LHCN-M2 (cell line): Measurements from ENCODE around the gene REV1. TPM values are rescaled to one million over a fixed set of nuclear protein-coding genes. Genes with fewer than 3 reads are reported as not detected.
"Not testable (repeated sequence)": the region's sequence is repeated elsewhere in the genome, so short reads cannot be mapped to it uniquely, and the experiment has no call there.

Experiments used
- DNase-seq: peaks from one replicate; pipeline ENCODE4 v3.0.0-alpha.2; 2012; ENCODE audit warnings: low read depth
- polyA plus RNA-seq: library from polyadenylated mRNA; unstranded; fragments of >200 nt; gene quantifications from one replicate; pipeline ENCODE4 v1.2.1, GENCODE V29; 2012; ENCODE audit warnings: missing spikeins
- total RNA-seq: library from RNA; depleted of rRNA; stranded (reverse); fragments of >200 nt; gene quantifications from 2 replicates; pipeline ENCODE4 v1.2.3, GENCODE V29; 2014; rRNA removed

REV1 gene
- 13.9 and 19.0 TPM in 2 replicates for total RNA-seq
- polyA plus RNA-seq, result 7.2 TPM

DNA sequence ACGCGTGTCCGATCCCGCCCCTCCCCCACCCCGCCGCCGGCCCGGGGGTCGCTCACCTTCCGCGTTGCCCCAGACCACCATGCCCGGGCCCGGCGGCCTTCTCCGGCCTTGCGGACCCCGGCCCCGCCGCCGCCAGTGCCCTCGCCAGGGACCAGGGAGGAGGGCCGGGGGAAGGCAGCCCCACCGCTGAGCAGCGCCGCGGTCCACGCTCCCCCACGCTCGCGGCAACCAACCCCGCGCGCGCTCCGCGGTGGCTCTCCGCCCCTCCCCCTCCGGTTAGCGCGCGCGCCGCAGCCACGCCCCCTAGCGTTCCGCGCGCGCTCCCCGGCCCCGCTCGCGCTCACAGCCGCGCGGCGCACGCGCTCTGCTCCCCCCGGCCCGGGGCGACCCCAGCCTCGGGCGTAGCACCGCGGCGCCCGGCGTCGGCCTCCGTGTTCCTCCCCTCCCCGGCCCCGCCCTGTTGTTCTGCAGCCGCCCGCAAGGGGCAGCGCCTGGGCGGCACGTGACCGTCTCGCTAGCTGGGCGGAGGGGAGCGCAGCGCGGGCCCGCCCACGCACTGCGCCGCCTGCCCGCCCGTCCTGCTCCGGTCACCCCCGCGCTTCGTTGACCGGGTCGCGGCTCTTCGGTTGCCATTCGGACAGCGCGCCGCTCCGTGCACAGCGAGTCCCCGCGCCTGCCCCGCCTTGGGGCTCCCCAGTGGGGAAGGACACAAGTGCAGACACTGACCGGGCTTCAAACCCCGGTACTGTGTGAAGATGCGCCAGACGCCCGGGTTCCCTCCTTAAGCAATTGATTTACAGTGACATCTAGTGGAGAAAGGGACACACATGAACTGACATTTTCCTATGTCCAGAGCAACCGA lies at the start of gene REV1:
REV1 (minus strand) TSS at position 257 of the 862 bp plus-strand sequence. CDS start 25,042 bp downstream, outside the sequence.
- peak; percentile 90 for DNase-seq

DNA sequence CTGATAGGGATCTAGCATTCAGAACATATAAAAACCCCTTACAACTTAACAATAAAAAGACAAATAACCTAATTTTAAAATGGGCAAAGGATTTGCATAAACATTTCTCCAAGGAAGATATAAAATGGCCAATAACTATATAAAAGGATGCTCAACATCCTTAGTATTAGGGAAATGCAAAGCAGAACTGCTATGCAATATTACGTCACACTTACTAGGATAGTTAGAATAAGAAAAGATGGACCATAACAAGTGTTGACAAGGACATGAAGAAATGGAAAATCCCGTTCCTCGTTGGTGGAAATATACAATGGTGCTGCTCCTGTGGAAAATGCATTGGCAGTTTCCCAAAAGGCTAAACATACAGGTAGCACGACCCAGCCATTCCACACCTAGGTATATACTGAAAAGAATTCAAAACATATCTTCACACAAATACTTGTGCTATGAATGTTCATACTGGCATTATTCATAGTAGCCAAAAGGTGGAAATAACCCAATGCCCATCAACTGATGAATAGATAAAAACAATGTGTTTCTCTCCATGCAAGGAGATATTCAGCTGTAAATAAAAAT lies 48.2 kb upstream of the REV1 start:
- DNase-seq, result no peak

DNA sequence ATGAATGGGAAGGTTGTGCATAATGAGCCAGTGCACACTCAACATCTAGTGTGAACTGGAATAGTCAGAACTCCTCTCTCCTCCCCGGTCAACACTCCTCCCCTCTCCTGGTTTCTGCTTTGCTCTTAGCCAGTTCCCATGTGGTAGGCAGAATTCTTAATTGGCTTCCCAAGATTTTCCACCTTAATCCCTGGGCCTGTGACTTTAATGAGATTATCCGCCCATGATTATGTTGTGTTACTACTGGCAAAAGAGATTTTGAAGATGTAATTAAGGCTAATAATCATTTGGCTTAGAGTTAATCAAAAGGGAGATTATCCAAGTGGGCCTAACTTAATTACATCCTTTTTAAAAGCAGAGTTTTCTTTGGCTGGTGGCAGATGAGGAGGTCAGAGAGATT lies 34.2 kb upstream of the REV1 start:
- no peak for DNase-seq

DNA sequence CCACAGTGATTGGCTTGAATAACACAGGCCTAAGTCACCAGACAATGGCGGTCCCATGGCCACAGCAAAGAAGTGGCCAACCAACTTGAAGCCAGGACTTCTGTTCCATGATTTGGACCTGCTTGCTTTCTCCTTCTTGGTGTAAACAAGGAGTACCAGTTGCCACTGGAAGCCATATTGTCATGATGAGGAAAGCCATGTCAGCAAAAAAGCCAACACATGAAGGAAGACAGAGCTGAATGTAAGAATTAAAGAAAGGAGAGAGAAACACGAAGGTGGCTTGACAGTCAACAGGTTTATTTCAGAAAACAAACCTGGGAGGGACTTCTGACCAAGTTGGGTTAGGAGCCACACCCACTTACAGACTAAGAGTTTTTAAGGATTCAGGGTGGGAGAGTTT lies 32.3 kb upstream of the REV1 start:
- DNase-seq, result no peak

DNA sequence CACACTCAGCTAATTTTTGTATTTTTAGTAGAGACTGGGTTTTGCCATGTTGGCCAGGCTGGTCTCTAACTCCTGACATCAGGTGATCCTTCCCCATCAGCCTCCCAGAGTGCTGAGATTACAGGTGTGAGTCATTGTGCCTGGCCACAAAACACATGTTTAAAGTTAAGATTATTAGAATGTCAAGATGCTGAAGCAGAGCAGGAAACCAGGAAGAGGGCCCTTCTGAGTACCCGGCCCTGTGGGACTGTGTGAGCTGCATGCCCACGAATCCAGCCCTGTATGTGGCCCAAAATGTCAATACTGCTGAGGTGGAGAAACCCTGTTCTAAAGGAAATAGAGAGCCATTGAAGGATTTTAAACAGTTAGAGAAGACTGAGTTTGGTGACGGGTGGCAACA lies 31.0 kb upstream of the REV1 start:
- no peak for DNase-seq

DNA sequence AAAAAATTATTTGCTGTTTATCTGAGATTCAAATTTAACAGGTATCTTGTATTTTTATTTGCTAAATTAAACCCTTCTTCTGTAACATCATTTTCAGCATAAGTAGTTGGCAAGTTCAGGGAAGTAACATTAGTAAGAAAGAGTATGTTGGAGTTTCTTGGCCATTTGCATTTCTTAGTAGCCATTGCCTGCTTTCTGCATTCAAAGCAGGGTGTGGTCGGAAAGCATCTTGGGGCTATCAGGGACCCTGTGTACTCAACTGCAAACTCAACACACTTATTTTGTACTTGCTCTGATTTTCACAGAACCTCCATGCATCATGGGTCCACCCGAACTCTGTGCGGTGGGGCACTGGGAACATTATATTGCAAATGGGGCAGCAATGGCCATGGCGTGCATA lies 30.4 kb upstream of the REV1 start:
- DNase-seq, result no peak

DNA sequence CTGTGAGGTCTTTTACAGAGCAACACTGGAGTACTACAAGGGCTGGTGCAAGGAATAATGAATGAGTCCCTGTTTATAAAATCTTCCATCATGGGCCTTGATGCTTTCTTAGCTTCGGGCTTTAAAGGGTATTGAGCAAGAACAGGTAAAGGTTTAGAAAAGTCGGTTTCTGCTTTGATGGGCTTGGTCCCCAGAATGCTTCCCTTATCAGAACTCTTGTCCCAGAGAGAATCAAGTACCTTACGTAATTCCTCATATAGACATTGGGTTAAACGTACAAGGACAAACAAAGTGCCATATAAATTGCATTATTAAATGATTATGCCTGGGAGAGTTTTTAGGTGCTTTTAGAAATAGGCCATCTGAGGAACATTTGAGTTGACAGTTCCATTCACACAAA lies 24.5 kb upstream of the REV1 start:
- no peak for DNase-seq

DNA sequence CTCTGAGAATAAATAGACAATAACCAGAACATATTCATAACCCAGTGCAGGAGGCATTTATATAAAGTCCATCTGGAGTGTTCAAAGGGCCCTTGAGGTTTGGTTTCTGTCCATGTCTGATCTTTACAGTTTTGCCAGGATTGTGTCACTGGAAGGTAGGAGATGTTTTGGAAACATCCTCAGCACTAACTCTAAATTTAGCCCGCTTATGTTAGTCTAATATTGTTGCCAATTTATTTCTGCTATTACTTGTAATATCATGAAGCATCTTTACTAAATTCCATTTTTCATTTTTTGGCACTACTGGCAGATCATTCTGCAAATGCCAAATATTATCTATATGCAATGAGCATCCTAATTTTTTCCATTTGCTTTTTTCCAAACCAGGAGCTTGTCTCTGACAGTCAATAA lies 22.4 kb upstream of the REV1 start:
- DNase-seq, result no peak

DNA sequence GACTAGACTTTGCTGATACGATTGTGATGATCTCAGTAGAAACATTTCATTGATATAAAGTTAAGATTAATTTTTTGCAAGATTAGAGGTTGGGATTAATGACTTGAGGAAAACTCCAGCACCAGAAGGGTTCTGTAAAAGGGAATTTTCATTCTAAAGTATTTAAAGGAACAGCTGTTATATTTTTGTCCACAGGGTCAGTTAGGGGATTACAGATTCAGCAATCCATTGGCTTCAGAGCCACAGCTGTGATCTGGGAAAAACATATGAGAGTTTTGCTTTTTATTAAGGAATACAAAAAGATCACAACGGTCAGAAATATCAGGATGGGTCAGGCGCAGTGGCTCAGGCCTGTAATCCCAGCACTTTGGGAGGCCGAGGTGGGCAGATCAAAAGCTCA lies 19.6 kb upstream of the REV1 start:
- DNase-seq, result no peak

DNA sequence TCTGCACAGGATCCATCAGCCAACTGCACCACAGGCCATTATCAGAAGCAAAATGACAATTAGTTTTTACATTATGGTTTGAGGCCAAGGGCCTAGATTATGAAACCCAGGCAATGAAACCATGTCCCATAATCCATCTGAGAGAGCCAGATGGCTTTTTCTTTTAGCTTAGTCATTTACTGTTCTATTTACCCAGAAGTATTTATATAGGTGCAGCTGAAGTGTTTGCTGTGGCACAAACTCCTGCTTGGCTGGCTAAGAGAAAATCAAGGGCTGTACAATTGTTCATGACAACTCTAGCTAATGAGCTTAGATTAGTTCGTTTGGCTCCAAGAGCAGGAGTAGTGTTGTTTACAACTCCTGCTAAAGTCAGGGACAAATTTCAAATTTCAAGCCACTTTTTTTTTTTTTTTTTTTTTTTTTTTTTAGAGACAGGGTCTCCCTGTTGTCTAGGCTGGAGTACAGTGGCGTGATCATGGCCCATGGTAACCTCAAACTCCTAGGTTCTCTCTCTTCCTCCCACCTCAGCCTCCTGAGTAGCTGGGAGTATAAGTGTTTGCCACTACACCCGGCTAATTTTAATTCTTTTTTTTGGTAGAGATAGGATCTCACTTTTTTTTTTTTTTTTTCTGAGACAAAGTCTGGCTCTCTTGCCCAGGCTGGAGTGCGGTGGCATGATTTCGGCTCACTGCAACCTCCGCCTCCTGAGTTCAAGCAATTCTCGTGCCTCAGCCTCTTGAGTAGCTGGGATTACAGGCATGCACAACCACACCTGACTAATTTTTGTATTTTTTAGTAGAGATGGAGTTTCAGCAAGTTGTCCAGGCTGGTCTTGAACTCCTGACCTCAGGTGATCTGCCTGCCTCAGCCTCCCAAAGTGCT lies 18.4 kb upstream of the REV1 start:
- no peak for DNase-seq

DNA sequence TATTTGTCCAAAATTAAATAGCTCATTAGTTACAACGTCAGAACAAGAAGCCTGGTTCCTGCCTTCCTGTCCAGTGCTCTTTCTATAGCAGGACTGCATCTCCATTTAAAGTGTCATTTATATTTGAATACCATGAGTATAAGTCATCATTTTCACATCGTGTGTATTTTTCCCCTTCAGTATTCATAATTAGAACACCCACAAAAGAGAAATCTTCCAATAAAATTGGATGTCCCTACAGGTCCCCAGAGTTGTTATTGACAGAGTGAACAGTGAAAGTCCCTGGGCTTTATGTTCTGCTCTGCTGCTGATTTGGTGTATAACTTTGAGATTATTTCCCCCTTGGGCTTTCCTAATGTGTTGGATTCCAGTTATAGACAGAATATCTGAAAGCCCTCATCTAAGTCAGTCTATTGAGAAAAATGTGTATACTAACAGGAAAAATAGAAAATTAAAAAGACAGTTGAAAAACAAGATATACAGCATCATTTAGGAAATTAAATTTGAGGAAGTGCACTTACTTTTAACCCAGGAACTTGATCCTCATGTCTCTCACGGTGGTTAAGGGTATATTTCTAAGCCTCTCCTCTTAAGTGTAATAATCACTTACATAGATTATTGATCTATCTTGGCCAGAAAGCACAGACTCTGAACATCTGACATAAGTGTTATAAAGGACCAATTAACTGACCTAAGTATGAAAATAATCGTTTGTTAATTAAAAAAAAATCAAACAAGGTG lies 15.2 kb upstream of the REV1 start:
- no peak for DNase-seq

DNA sequence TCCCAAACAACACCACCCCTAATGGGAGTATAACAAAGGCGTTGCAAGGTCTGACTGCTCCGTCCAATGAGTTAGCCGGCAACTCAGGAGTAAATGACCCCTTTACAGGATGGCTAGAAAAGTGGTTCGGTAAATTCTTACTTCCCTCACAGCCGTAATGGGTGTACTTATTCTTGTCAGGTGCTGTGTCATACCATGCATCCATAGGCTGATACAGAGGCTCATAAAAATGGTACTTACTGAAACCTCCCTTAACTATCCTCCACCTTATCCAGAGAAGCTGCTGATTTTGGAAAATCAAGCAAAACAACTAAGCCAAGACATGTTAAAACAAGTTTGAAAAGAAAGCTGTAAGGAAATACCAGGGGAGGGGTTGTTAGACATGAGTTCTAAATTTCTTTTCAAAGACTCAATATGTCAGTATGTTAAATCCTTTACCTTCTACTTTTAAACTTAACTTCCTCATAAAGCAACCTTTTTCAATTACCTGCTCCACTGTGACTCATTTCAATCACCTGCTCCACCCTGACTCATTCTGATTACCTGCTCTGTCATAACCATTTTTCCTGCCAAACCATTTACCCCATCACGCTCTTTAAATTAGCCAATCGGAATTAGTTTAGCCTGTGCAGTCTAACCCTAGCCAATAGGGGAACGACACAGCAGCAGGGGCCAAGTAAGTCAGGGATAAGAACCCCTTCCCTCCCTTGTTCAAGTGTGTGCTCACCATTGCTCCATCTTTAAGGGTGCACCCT lies 14.0 kb upstream of the REV1 start:
- not testable (repeated sequence) for DNase-seq

DNA sequence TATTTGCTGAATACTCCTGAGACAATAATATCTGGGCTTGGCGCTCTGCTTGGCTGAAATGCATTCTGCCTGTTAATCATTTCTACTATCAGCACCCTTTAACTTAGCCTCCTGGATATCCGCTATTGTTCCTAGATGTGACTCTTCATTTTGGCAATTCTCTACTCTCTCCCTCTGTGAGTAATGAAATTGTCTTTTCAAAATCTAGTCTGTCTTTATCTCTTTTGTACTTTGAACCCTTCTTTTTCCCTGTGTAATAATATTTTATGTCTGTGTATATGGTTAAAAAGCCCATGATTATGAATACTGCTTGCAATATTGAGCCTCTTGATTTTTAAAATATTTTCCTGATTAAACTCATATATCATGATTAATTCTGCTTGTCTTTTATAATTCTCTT lies 6.2 kb upstream of the REV1 start:
- DNase-seq, result no peak

DNA sequence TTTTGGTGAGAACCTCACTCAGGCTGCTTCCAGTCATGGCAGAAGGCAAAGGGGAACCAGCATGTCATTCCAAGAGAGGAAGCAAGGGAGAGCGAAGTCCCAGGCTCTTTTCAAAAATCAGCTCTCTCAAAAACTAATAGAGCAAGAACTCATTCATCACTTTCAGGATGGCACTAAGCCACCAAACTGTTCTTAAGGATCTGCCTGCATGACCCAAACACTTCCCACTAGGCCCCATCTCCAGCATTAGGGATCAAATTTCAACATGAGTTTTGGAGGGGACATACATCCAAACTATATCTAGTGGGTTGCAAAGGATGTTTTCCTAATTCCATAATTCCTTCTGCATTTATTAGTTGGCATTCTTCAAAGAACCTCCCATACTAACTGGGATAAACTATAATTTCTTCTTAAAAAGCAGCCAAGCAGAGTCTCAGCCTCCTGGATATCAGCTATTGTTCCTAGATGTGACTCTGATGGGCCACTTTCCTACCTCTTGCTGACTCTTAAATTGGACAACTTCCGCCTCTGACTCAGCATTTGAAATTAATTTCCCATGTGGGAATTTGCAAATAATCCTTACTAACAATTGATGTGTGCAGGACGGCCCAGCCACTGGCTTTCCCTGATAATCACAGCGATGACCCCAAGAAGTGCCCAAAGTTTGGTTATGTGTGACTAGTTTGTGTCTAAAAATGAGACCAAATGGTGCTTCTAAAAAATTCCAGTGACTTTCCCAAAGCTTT lies 5.5 kb upstream of the REV1 start:
- no peak for DNase-seq

DNA sequence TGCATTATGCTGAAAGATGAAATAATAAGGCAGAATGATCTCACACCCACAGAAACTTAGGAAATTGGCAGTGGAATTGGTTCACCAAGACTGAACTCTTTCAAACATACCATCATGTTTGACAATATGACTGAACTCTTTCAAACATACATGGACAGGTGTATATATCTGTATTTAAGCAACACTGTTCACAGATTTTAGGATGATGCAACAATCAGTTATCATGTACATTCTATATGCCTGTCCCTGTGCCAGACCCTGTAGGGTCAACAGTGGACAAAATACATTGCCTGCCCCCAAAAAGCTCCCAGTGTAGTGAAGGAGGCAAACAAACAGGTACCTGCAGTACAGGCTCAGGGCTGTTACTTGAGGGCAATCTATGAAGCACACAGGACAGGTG lies 2.9 kb upstream of the REV1 start:
- DNase-seq, result no peak

DNA sequence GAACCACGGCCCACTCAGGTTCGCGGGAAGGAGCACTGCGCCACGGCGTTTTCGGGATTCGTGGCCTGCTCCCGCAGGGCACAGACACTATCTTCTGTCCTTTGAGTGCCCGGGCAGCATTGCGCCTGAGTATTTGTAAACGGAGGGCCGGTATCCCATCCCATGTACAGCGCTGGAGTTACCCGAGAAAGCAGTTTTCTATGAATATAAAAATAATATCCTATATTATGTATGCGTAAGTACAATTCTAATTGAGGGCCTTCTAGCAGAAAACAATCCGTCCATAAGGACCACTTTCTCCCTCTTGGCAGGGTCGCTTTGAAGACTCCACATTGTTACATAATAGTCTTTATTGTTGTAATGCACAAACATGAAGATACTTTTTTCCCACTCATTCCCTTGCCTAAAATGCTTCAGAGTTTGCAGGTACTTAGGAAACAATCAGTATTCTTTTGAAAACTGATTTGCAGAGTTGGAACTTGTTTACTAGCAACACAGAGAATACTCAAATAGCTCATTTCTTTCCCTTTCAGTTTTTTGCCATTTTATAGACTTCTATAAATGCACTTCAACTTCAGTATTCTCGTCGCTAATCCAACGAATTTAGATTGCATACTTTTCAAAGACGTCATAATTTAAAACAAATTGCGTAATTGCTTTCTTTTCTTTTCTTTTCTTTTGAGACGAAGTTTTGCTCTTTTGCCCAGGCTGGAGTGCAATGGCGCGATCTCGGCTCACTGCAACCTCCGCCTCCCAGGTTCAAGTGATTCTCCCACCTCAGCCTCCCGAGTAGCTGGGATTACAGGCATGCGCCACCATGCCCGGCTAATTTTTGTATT lies 1.0 kb upstream of the REV1 start:
- no peak for DNase-seq

DNA sequence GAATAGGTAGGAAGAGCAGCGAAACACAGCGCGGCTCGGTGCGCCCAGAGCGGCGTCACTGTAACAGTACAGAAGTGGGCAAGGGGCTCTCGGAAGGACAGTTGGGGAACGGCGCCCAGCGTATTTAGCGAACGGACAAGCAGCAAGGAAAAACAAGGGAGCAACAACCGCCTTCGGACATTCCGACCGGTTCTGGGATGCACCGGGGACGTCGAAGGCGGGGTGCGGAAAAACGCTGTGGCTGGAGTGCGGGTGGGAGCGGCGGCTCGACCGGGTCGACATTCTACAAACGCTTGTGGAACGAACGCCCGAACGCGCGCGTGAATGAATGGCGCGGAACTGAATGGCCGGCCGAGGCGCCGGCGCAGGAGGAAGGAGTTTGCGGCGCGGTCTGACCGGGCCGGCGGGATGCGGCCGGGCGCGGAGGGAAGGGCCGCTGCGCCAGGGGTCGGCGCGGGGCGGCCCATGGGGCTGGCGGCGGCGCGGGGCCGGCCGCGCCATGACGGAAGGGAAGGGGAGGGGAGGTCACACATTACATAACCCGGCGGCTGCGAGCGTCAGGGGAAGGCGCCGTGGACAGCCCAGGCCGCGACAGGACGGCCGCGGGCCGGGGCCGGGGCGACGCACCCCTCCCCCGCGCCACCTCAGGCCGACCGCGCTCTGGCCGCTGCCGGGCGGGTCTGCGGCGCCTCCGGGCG lies 605 bp downstream of the REV1 start:
- DNase-seq, result peak; percentile 34

DNA sequence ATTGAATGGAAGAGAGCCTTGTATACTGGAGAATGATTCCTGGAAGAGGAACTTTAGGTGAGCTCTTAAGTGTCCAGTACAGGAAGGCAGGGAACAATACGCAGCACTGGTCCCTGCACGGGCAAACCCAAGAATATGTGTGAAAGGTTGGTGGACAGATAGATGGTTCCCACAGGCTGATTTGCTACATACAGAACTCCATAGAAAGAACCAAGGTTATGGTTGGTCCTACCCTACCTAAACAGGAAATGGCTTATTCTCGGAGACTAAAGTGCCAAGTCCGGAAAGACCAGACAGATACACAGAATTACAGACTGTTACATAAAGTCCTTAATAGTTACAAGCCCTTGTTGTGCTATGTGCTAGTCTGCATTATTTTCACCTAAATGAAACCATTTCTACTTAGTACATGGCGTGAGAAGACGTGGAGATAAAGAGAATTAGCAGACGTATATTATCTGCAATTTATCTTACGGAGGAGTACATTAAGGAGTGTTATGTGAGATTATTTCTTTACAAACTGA lies 1.2 kb downstream of the REV1 start:
- peak; percentile 10 for DNase-seq
